ENCODE data around the gene SYTL2.

SYTL2 gene

DNA sequence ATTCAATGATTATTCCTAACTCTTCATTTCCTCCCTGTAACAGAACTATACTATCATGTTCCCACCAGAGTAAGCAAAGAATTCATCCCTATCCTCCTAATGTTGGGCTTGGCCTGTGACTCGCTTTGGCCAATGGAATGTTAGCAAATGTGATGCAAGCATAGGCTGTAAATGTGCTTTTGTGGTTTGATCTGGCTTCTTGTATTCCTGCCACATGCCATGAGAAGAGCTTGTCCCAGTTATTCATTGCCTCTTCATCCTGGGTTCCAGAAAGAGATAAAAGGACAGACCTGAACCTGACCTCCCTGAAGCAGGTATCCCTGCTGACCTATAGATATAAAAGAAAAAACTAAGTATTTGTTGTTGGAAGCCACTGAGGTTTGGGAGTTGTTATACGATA is 51.0 kb downstream of the SYTL2 start:
- no peak for DNase-seq

DNA sequence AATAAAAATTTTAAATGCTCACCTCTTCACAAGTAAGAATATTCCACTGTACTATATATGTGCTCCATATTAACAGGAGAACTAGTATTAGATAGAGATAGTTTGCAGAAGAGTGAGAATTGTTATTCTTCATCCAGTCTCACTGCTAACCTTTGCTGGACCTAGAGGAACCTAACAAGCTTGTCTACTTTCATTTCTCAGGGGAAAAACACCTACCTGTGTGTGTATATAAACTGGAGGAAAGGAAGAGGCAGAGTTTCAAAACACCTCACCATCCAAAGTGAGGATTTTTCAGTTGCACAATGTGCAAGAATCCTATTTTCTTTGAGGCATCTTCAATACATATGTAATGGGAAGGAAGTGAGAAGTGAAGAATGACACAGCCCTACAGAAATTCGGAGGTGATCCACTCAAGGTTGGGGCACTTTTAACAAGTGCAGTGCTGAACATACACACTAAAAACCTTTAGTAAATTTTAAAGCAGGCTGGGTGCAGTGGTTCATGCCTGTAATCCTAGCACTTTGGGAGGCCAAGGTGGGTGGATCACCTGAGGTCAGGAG is 52.4 kb downstream of the SYTL2 start:
- DNase-seq, result no peak

DNA sequence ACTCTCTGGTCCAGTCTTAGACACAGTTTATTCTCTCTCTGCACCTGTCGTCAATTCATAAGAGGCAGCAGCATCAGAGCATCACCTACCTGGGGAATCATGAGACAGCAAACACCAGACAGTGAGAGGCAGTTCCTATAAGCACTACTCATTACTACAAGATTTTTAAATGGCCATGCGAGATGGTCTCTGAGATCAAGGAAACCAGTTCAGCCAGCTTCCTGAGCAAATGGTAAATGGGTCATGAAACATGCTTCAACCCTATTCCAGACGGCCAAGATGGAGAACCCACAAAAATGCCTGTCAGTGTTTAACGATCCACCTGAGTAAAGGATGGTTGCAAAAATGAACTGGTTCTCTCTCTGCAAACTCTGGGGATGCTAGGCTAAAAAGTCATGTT is 52.9 kb downstream of the SYTL2 start:
- DNase-seq, result no peak

DNA sequence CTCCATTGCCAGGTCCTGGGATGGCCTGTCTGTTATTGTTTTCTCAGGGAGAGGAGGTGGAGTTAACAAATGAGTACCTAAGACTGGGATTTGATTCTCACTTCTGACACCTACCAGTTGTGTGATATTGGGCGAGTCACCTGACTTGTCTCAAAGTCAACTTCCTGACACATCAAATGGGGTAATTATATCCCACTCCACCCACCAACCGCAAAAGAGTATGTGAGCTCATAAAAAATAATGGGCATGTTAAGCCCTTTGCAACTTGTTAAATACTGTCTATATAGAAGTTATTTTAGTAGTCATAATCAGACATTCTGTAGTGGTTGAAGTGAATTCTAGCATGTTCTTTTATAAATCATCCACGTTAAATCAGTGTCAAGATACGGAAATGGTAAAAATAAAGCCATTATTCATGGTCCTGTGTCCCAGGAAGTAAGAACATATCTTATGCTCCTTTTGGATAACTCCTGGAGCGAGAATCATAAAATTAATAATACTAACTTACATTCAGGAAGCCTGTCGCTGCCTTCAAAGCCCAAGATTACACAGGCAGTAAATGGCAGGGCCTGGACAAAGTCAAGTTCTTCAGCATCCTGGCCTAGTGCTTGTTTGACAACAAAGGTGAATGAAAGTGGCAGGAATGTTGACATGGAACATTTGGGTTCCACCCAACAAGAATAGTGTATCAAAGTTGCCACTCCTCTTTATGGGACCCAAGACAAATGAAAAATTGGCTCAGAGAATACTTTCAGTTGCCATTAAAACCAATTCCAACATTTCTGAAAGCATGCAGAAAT is 54.3 kb downstream of the SYTL2 start:
- DNase-seq, result no peak

DNA sequence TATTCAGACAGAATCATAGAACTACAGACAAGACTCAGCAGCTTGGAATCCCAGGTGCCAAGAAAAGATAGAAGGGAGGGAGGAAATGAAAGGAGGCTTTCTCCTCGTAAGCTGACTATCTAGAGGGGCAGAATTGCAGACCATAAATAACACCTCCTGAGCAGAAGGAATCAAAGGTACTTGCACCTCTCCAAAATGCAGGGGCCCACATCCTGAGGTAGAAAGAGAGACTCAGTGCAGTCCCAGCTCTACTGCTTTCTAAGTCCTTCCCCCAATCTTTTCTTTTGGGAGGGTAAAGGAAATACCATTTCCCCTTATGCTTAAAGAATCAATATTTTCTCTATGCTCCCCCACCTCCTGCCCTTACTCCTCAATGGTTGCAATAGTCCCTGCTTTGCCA is 55.2 kb downstream of the SYTL2 start:
- no peak for DNase-seq

DNA sequence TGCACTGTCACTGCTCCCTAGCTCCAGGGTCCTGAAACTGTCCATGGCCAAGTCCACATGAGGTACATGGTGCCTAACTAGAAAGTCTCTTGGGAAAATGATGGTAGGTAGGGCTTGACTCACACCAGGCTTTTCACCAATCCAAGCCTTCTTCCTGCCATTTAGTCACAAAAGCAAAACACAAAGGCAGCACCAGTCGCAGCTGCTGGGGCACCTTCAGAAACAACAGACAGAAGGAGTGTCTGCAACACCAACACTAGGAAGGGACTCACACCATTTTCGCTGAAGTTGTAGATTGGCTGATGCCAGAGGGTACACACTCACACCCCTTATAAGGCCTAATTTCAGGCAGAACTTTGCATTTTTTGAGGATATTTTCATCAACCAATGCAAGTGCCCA is 55.7 kb downstream of the SYTL2 start:
- no peak for DNase-seq

DNA sequence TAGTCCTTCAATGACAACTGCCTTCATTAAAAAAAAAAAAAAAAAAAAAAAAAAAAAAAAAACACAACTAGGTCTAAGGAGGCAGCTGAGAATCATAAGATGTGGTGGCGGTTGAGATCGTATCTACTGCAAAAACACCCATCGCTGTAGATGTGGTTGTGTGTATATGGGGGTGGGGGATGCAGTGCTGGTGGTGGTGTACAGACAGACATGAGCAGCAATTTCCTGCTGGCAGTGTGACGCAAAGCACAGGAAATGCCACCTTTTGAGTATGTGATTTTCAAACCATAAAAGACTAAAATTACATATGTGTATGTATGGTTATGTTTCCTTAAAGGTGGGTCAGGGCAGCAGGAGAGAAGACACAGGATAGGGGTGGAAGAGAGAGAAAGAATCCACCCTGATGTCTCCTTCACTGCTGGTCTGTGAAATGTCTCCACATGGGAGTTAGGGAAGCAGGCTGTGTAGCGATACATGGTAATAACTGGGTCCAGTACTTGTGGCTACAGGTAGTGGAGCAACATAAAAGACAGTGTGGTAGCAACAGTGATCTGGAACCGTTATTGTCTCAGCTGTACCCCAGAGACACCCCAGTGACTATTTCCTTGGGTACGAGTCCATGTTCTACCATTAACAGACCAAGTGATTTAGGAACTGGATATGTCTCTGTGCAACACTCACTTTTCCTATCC is 57.9 kb downstream of the SYTL2 start:
- peak; percentile 82 for DNase-seq

DNA sequence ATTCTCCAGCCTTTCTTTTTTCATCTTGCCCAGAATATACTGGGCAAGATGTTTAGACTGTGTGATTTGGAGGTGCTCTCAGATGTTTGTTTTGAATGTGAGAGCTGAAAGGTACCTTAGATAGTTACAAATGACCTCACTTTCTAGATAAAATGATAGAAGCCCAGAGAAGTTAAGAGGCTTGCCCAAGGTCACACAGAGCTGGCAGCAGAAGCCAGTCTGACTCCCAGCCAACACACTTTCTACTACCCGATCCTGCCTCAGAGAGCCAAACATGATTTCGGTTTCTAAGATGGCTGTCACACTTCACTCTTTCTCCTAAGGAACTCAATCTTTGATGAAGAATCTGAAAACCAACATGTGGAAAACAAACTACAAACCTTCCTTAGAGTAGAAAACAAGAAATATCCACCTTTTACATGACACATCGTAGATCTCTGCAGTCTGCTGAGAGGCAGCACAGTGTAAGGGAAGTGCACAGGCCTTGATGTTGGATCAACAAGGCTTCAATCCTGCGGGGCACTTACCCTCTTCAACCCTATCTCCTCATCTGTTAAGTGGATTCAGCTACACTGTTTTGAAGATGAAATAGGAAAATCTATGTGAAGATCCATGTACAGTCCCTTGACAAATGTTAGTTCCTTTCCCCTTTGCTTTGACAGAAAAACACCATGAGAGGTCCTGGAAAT is 58.6 kb downstream of the SYTL2 start:
- no peak for DNase-seq

DNA sequence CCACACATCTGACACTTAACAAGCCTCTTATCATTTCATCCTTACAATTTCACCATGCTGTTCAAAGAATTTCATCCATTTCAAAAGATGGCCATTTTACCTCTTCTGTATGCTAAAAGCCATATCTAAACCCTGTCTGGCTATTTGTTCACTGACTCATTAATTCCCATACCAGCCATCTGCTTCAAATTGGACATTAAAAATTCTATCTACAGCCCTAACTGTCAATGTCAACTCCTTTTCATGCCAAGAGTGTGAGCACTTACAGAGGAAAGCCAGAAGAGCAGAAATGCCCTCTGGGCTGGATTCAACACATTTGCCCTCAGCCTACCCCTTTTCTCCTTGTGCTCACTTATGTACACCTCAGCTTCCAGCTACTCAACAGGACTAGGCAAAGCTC is 59.2 kb downstream of the SYTL2 start:
- DNase-seq, result no peak

DNA sequence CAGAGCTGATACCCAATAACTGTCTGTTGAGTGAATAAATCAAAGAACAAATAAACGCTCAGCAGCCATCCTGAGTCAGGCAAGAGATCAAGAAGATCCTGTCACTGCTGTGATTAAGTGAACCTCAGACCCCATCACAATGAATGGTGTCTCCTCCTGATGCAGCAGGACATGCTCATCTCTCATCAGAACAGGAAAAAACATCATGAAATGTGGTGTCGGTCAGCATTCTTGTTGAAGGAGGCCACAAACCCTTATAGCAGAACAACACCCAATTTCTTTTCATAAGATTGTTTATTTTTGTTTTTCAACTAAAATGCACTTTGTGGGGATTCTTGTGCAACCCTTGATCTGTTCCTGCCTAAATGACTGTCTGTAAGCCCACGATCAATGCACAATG is 60.3 kb downstream of the SYTL2 start:
- DNase-seq, result no peak

DNA sequence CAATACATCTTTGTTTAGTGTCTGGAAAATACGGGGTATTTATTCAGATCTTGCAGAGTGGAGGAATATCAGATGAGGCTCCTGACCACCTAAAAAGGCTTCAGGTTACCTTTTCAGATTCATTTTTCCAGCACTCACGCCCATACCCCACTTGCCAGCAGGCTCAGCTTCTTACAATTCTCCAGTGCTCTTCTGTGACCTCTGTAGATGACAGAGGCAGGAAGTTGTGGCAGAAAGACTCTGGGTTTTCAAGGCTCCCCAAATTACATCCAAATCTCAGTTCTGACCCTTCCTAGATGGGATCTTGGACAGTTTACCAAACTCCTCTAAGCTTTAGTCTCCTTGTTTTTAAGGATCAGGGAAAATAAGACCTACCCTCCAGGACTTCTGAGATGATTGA is 61.1 kb downstream of the SYTL2 start:
- no peak for DNase-seq

DNA sequence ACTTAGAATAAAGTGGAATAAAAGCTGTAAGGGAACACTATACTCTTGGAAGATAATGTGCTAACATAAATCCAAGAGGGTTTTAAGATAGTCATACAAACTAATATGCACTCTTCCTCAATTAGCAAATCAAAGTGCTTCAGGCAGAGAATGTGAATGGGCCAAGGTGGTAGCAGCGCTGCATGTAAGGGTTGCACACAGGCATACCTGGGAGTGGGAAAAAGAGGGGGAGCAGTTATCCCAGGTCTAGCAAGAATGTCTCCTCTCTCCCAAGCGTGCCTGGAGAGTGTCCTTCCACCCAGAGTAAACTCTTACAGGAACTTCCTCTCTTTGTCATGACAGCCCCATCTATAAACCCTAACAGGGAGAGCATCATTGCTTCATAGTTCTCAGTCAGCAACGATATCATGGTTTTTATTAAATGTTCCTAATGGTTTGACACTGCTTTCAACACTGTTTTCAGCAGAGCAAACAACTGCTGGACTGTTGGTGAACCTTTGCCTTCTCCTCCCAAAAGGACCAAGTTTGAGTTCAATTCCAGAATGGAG is 61.6 kb downstream of the SYTL2 start:
- DNase-seq, result no peak

DNA sequence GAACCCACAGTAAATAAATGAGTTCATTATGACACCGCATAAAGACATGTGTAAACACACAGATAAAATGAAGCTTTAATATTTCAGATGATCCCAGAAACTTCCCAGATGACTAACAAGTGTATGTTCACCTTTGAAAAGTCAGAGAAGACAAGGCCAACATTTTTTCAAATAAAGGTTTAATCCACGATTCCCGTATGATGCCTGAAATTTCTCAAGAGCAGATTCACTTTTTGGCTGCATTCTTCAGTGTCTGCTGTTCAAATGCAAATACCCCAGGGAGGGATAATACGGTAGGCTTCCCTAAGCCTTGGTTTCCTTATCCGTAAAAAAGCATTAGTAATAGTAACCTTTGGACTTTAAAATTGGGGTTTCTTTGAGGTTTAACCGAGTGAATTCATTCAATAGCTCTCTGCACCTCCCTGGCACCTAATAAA is 62.5 kb downstream of the SYTL2 start:
- no peak for DNase-seq

DNA sequence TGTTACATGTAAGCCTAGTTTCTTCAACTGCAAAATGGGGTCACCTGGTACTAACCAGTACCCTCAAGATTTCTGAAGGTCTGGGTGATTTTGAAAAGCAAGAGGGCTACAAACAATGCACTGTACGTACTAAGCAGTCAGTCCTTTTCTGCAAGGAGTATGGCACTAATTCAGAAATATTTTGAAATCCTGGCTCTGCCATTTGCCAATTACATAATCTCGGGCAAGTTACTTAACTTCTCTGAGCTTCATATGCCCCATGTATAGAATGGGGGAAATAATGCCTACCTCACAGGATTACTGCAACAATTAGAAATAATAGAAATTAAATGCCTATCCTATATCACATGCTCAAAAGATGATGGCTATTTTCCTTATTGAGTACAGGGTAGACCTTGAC is 64.3 kb downstream of the SYTL2 start:
- DNase-seq, result no peak

DNA sequence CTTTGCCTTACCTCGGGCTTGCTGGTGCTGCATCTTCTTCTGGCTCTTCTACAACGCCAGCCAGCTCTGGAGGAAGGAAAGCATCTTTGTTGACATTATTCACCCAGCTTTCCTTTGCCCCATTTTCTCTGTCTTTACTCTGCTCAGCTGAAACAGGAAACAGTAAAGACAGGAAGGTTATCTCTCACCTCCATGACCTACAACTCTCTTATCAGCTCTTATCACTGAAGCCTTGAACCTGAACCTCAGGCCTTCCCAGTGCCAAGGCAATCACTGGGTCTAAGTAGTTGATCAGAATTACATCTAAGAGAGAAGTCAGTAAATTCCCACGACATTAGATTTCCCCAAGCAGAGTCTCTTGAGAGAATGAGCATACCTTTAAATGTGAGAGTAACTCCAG is 65.3 kb downstream of the SYTL2 start:
- no peak for DNase-seq

DNA sequence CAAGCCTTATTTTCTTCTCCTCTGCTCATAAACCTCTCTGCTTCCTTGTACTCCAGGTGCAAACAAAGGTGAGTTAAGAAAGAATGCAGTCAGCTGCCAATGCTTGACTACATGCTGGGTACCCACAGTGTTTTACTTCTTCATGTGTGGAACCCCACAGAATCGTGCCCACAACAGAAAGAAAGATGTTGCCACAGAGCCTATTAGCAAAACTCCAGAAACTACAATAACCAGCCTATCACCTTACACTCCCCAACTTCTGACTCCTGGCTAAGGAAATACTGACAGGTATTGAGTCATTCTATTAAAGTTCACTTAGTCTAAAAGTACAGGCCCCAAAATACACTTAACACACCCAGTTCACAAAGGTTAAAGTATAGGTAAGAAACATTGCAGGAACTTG is 68.1 kb downstream of the SYTL2 start:
- DNase-seq, result no peak

DNA sequence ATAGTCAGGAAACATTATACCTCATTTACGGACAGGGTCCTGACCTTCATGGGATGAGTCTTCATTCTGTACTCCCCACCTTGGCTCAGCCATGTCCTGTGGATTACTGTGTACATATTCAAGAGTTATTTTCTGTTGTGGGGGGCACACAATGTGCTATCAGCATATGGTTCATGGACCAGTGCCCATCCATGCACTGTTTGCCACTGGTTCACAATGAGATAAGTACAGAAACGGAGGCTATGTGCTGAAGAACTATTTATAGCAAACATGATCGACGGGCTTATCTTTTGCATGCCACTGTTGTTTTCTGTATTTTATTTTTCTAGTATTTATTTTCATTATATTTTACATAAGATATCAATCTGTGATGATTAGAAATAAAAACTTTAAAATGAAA is 68.6 kb downstream of the SYTL2 start:
- DNase-seq, result no peak

DNA sequence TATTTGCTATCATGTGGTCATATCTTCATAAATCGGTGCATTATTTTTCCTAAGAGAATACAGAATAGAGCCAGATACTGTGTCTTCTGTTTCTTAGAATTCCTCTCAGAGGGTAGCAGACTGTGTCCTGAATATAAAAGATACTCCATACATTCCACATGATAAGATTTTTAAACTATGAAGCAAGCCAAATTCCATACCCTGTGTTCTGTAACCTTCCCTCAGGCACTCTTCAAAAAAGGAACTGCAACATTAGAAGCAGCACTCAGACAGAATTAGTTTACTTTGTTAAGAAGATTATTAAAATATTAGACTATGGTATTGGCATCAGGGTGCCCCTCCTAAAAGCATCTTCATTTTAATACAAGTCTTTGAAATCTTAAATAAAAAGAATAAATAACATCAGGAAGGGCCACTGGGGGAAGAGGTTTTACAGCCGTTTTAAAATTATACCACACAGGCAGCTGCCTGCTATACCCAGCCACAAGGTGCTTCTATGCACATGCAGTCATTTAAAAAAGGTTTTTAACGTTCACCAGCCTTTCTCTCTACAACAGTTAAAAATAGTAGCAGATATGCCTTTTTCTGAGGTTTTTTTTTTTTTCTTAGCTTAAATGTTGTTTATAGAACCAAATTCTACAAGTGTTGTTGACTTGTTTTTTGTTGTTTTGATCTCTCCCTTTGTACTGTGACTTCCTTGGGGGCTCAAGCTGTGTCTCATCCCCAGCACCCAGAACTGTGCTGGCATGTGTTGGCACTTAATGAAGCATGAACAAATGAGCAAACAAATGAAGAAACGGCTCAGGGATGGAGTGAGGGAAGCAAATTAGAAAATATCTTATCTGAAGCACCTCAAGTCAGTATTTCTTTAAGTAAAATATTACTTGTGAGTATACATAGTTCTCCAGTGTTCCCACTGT is 70.2 kb downstream of the SYTL2 start:
- no peak for DNase-seq

DNA sequence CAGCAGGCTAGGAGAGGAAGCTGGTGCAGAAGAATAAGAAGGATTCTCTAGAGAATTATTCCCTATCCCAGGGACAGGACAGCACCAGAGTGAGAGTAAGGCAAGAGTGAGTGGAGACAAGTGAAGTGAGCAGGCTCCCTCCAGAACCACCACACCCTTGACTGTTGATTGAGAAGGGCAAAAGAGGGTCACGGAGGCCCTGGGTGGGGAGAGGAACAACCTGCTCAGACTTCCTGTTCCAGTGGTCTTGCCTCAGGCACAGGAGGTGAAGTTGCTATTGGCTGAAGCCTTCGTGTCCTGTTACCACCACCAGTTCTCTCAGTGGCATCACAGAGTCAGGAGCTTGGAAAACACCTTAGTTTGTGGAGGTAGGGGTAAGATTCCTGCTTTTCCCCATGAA is 73.2 kb downstream of the SYTL2 start:
- no peak for DNase-seq

DNA sequence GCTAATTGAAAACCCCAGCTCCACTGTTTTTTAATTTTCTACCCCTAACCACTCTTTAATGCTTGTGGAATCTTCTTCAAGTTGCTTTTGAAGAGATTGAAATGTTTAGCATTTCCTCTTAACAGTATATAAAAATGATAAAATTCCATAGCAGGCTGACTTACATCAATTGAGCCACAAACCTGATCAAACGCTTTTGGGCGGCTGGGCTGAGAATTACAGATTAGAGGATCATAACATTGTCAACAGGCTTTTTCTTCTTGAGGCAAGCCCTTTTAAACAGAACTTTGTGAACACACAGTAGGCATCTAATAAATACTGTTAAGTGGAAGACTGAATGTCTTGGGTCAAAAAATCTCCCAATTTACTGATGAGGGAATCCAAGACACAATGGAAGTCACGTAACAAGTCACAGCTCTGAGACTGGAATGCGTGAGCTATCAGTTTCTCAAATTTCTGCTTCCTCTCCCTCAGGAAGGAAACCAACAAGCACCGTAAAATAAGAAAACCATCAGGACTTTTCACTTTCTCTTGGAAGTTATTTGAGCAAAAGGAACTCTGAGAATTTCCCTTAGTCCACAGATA is 75.0 kb downstream of the SYTL2 start:
- no peak for DNase-seq

DNA sequence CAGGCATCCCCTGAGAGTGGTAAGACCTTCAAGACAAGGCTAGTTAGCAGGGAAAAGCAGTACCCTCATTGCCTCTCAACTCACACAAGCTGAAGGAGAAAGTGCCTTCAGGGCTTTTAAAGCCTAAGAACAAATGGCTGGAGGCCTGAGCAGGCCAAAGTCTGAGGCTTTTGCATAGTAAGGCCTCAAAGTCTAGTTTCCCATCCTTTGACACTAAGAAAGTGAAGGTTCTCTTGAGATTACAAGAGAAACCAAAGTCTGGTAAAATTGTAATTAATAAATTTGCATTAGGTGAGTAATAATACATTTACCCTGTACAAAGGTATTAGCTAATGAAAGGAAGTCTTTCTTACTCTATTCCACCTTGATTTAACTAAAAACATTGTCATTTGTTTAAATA is 78.0 kb downstream of the SYTL2 start:
- no peak for DNase-seq

DNA sequence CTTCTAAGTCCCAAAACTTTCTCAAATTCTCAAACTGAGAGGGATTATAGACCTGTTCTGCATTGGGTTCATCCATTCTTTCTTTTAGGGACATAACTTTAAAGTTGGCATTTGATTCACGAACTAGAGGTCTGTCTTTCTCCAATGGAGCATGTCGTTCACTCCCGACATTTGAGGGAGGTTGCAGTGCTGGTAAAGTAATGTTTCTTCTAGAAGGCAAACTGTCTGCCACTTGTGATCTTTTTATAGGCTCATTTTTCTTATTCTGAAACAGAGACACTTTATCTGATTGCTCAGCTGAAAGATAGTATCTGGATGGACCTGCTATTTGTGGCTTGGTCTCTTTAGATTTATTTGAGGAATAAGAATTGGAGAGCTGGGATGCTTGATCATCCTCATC is 84.6 kb downstream of the SYTL2 start:
- DNase-seq, result no peak

Measured in activated CD8-positive, alpha-beta memory T cell treated with anti-CD3 and anti-CD28 coated beads, Interleukin-2, amount 50 U/mL, for 48 hours (primary cell).